HEK293 (cell line): ENCODE data around the gene LSM7.

Experiments used
- CTCF ChIA-PET: fragments of 350-600 bp; formaldehyde crosslinking; extraction: SDS; loops from one replicate; lab custom pipeline; 2021; ENCODE audit warnings: antibody characterized with exemption; lab: Yijun Ruan, JAX
- POLR2A ChIA-PET: fragments of 300-600 bp; formaldehyde crosslinking; extraction: SDS; loops from one replicate; lab custom pipeline; 2020; ENCODE audit warnings: antibody characterized with exemption, inconsistent platforms; lab: Yijun Ruan, JAX
- H3K27ac ChIP-seq: fragments of 200-500 bp; sonication (Bioruptor generic); 2 replicates; pipeline ENCODE4 v1.5.1; 2014; ENCODE audit warnings: low read depth, low read length, control low read depth, inconsistent platforms; ENCODE audit errors: extremely low read depth
- H3K36me3 ChIP-seq, 2 experiments: fragments of 200-500 bp in 1 of 2; sonication (Bioruptor generic) in 1 of 2; 1 replicate in 1 of 2; 2 replicates in 1 of 2; pipeline ENCODE4 v1.5.1; 2014 to 2017; ENCODE audit warnings: inconsistent platforms in 2 of 2, low read length in 2 of 2; ENCODE audit not compliant: control insufficient read depth in 2 of 2, insufficient read depth in 1 of 2
- H3K4me1 ChIP-seq: fragments of 200-500 bp; sonication (Bioruptor generic); 2 replicates; pipeline ENCODE4 v1.5.1; 2014; ENCODE audit warnings: mild to moderate bottlenecking, low read length, inconsistent platforms; ENCODE audit not compliant: control insufficient read depth, insufficient read depth
- H3K4me3 ChIP-seq: 2 replicates; pipeline ENCODE4 v1.5.1; 2011; ENCODE audit warnings: low read depth, mild to moderate bottlenecking, control low read depth, low read length, moderate library complexity
- H3K9me3 ChIP-seq: fragments of 200-500 bp; sonication (Bioruptor generic); 2 replicates; pipeline ENCODE4 v1.5.1; 2014; ENCODE audit warnings: low read depth, low read length, inconsistent platforms; ENCODE audit not compliant: control insufficient read depth, insufficient read depth
- IKZF3 ChIP-seq: fragments of 450-650 bp; IDR thresholded peaks from 2 replicates; pipeline ENCODE4 v1.5.0; 2018; ENCODE audit warnings: missing biosample characterization, mild to moderate bottlenecking, missing genetic modification characterization, moderate library complexity
- KLF1 ChIP-seq: fragments of 450-650 bp; formaldehyde crosslinking; IDR thresholded peaks from 2 replicates; pipeline ENCODE4 v1.5.1; 2016; ENCODE audit warnings: missing biosample characterization, missing genetic modification characterization
- MEIS1 ChIP-seq: sonication (generic); formaldehyde crosslinking; IDR thresholded peaks from 2 replicates; pipeline ENCODE4 v1.8.1; 2022; ENCODE audit warnings: missing genetic modification reagents, mild to moderate bottlenecking, borderline replicate concordance
- SP2 ChIP-seq: fragments of 450-650 bp; formaldehyde crosslinking; IDR thresholded peaks from 2 replicates; pipeline ENCODE4 v1.5.1; 2016; ENCODE audit warnings: missing biosample characterization, missing genetic modification characterization
- ZBTB20 ChIP-seq: fragments of 450-650 bp; formaldehyde crosslinking; IDR thresholded peaks from 2 replicates; pipeline ENCODE4 v1.5.1; 2016; ENCODE audit warnings: missing biosample characterization, missing genetic modification characterization
- ZEB2 ChIP-seq: fragments of 450-650 bp; formaldehyde crosslinking; IDR thresholded peaks from 2 replicates; pipeline ENCODE4 v1.5.1; 2016; ENCODE audit warnings: missing biosample characterization, missing genetic modification characterization
- ZFHX2 ChIP-seq: fragments of 450-650 bp; formaldehyde crosslinking; conservative IDR thresholded peaks from 2 replicates; pipeline ENCODE4 v1.5.1; 2016; ENCODE audit warnings: missing biosample characterization, missing genetic modification characterization
- ZFP37 ChIP-seq: fragments of 450-650 bp; formaldehyde crosslinking; IDR thresholded peaks from 2 replicates; pipeline ENCODE4 v1.5.1; 2016; ENCODE audit warnings: missing biosample characterization, missing genetic modification characterization
- ZNF114 ChIP-seq: fragments of 450-650 bp; formaldehyde crosslinking; IDR thresholded peaks from 2 replicates; pipeline ENCODE4 v1.5.0; 2017; ENCODE audit warnings: missing biosample characterization, missing genetic modification characterization
- ZNF174 ChIP-seq: fragments of 450-650 bp; formaldehyde crosslinking; IDR thresholded peaks from 2 replicates; pipeline ENCODE4 v1.5.0; 2017; ENCODE audit warnings: missing biosample characterization, mild to moderate bottlenecking, missing genetic modification characterization
- ZNF23 ChIP-seq: fragments of 450-650 bp; formaldehyde crosslinking; IDR thresholded peaks from 2 replicates; pipeline ENCODE4 v1.5.1; 2016; ENCODE audit warnings: missing biosample characterization, missing genetic modification characterization, borderline replicate concordance
- ZNF341 ChIP-seq: fragments of 450-650 bp; formaldehyde crosslinking; IDR thresholded peaks from 2 replicates; pipeline ENCODE4; 2016; ENCODE audit warnings: low read depth, missing biosample characterization, missing genetic modification characterization
- ZNF560 ChIP-seq: fragments of 450-650 bp; formaldehyde crosslinking; IDR thresholded peaks from 2 replicates; pipeline ENCODE4 v1.5.1; 2017; ENCODE audit warnings: missing biosample characterization, missing genetic modification characterization, borderline replicate concordance
- ZNF670 ChIP-seq: fragments of 450-650 bp; formaldehyde crosslinking; IDR thresholded peaks from 2 replicates; pipeline ENCODE4 v1.5.1; 2016; ENCODE audit warnings: missing biosample characterization, missing genetic modification characterization, low read depth
- ZNF677 ChIP-seq: fragments of 450-650 bp; IDR thresholded peaks from 2 replicates; pipeline ENCODE4 v1.5.0; 2018; ENCODE audit warnings: missing biosample characterization, mild to moderate bottlenecking, missing genetic modification characterization, moderate library complexity
- ZNF747 ChIP-seq: fragments of 450-650 bp; formaldehyde crosslinking; IDR thresholded peaks from 2 replicates; pipeline ENCODE4 v1.5.1; 2016; ENCODE audit warnings: missing biosample characterization, missing genetic modification characterization
- ZXDB ChIP-seq: fragments of 450-650 bp; formaldehyde crosslinking; IDR thresholded peaks from 2 replicates; pipeline ENCODE4 v1.5.1; 2016; ENCODE audit warnings: missing biosample characterization, missing genetic modification characterization
- TF ChIP-seq, protein P1 (sequence below): fragments of 450-650 bp; formaldehyde crosslinking; IDR thresholded peaks from 2 replicates; pipeline ENCODE4 v1.5.1; 2016; ENCODE audit warnings: missing biosample characterization, missing genetic modification characterization, low read depth
- TF ChIP-seq, protein P2 (sequence below): fragments of 450-650 bp; formaldehyde crosslinking; IDR thresholded peaks from 2 replicates; pipeline ENCODE4 v1.5.1; 2016; ENCODE audit warnings: missing biosample characterization, missing genetic modification characterization
- TF ChIP-seq, protein P3 (sequence below): fragments of 450-650 bp; formaldehyde crosslinking; IDR thresholded peaks from 2 replicates; pipeline ENCODE4 v1.5.1; 2017; ENCODE audit warnings: missing biosample characterization, missing genetic modification characterization
- TF ChIP-seq, protein P4 (sequence below): fragments of 450-650 bp; formaldehyde crosslinking; IDR thresholded peaks from 2 replicates; pipeline ENCODE4 v1.5.1; 2016; ENCODE audit warnings: missing biosample characterization, missing genetic modification characterization, borderline replicate concordance
- TF ChIP-seq, protein P5 (sequence below): fragments of 450-650 bp; formaldehyde crosslinking; IDR thresholded peaks from 2 replicates; pipeline ENCODE4 v1.5.1; 2016; ENCODE audit warnings: missing biosample characterization, missing genetic modification characterization, borderline replicate concordance

Gene LSM7

DNA sequence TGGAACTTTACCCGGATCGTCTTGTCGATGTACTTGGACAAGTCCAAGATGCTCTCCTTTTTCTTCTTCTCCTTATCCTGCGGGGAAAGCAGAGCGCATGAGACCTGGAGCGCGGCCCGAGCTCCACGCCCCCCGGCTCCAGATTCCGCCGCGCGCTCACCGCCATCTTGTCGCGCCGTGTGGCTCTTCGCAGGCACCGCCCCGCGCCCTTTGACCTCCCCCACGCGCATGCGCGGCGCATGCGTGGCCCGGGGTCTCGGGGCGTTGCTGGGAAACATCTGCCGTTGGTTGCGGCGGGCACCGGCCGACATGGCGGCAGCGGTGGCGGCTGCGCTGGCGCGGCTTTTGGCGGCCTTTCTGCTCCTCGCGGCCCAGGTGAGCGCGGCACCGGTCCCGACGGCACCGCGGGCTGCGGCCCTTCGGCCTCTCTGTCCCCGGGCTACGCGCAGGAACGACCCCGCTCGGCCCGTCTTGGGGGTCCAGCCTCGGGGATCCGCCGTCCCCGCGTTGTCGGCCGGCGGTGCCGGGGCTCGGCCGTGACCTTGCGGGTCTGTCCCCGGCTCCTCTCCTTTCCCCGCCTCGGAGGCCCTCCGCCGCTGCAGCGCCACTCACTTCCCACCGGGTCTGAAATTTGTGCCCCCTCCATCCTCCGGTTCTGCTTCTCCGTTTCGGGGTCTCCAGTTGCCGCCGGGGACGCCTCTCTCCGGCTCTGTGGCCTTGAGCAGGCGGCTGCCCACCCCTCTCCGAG, at the start of gene LSM7, which contains the start of gene SPPL2B:
LSM7 (minus strand) TSS at position 186 of the 748 bp plus-strand sequence; CDS start at position 166, 20 bp downstream.
SPPL2B (plus strand) TSS at position 284 of the 748 bp plus-strand sequence; CDS start at position 310, 26 bp downstream.
- H3K4me1 ChIP-seq, result peaks cover 14% of the 10 kb centered on the region
- ChIA-PET CTCF (interaction anchor here (1.7 kb wide), 1 partner anchor 54 kb away, joined by 4 read pairs; no protein-coding TSS in a partner anchor), POLR2A (interaction anchor here (0.7 to 1.7 kb wide), 9 partner anchors 10 to 147 kb away, joined by 3 to 6 read pairs (median 4); partner anchors contain the start of gene GADD45B)
- peaks cover 1 to 28% of the 10 kb centered on the region in 2 experiments; a peak in 2 of 3 replicates for H3K36me3 ChIP-seq
- no peaks in the 10 kb centered on the region for H3K9me3 ChIP-seq
- peak within 1 kb of the TSS; percentile 92 for H3K4me3 ChIP-seq
- peak within 1 kb of the TSS; percentile 90 for H3K27ac ChIP-seq
- no peak for TF ChIP-seq ZNF747
- peak; percentile 73 for TF ChIP-seq SP2 (tag by site-specific recombination)
- TF ChIP-seq, protein P1, sequence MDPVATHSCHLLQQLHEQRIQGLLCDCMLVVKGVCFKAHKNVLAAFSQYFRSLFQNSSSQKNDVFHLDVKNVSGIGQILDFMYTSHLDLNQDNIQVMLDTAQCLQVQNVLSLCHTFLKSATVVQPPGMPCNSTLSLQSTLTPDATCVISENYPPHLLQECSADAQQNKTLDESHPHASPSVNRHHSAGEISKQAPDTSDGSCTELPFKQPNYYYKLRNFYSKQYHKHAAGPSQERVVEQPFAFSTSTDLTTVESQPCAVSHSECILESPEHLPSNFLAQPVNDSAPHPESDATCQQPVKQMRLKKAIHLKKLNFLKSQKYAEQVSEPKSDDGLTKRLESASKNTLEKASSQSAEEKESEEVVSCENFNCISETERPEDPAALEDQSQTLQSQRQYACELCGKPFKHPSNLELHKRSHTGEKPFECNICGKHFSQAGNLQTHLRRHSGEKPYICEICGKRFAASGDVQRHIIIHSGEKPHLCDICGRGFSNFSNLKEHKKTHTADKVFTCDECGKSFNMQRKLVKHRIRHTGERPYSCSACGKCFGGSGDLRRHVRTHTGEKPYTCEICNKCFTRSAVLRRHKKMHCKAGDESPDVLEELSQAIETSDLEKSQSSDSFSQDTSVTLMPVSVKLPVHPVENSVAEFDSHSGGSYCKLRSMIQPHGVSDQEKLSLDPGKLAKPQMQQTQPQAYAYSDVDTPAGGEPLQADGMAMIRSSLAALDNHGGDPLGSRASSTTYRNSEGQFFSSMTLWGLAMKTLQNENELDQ, result no peak
- no peak for TF ChIP-seq ZNF114 (tag by site-specific recombination)
- TF ChIP-seq, protein P2, sequence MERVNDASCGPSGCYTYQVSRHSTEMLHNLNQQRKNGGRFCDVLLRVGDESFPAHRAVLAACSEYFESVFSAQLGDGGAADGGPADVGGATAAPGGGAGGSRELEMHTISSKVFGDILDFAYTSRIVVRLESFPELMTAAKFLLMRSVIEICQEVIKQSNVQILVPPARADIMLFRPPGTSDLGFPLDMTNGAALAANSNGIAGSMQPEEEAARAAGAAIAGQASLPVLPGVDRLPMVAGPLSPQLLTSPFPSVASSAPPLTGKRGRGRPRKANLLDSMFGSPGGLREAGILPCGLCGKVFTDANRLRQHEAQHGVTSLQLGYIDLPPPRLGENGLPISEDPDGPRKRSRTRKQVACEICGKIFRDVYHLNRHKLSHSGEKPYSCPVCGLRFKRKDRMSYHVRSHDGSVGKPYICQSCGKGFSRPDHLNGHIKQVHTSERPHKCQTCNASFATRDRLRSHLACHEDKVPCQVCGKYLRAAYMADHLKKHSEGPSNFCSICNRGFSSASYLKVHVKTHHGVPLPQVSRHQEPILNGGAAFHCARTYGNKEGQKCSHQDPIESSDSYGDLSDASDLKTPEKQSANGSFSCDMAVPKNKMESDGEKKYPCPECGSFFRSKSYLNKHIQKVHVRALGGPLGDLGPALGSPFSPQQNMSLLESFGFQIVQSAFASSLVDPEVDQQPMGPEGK (tag by site-specific recombination), result no peak
- TF ChIP-seq ZNF677 (tag by site-specific recombination), result 0 out of 2 replicates have a peak, but pooled peaks have one; percentile 26
- TF ChIP-seq ZNF23 (tag by site-specific recombination), result no peak
- no peak for TF ChIP-seq MEIS1 (CRISPR knock-in tag)
- TF ChIP-seq KLF1, result peak; percentile 87
- no peak for TF ChIP-seq ZFP37 (tag by site-specific recombination)
- no peak for TF ChIP-seq ZNF670 (tag by site-specific recombination)
- TF ChIP-seq, protein P3, sequence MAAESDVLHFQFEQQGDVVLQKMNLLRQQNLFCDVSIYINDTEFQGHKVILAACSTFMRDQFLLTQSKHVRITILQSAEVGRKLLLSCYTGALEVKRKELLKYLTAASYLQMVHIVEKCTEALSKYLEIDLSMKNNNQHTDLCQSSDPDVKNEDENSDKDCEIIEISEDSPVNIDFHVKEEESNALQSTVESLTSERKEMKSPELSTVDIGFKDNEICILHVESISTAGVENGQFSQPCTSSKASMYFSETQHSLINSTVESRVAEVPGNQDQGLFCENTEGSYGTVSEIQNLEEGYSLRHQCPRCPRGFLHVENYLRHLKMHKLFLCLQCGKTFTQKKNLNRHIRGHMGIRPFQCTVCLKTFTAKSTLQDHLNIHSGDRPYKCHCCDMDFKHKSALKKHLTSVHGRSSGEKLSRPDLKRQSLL (tag by site-specific recombination), result peak; percentile 94
- no peak for TF ChIP-seq ZNF174
- TF ChIP-seq ZFHX2 (tag by site-specific recombination), result no peak
- no peak for TF ChIP-seq ZEB2 (tag by site-specific recombination)
- TF ChIP-seq, protein P4, sequence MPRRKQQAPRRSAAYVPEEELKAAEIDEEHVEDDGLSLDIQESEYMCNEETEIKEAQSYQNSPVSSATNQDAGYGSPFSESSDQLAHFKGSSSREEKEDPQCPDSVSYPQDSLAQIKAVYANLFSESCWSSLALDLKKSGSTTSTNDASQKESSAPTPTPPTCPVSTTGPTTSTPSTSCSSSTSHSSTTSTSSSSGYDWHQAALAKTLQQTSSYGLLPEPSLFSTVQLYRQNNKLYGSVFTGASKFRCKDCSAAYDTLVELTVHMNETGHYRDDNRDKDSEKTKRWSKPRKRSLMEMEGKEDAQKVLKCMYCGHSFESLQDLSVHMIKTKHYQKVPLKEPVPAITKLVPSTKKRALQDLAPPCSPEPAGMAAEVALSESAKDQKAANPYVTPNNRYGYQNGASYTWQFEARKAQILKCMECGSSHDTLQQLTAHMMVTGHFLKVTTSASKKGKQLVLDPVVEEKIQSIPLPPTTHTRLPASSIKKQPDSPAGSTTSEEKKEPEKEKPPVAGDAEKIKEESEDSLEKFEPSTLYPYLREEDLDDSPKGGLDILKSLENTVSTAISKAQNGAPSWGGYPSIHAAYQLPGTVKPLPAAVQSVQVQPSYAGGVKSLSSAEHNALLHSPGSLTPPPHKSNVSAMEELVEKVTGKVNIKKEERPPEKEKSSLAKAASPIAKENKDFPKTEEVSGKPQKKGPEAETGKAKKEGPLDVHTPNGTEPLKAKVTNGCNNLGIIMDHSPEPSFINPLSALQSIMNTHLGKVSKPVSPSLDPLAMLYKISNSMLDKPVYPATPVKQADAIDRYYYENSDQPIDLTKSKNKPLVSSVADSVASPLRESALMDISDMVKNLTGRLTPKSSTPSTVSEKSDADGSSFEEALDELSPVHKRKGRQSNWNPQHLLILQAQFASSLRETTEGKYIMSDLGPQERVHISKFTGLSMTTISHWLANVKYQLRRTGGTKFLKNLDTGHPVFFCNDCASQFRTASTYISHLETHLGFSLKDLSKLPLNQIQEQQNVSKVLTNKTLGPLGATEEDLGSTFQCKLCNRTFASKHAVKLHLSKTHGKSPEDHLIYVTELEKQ (tag by site-specific recombination), result no peak
- TF ChIP-seq IKZF3 (tag by site-specific recombination), result peak; percentile 22; the same call in 1 of the 2 replicates
- TF ChIP-seq ZBTB20 (tag by site-specific recombination), result no peak
- TF ChIP-seq ZXDB (tag by site-specific recombination), result peak; percentile 67
- peak; percentile 92 for TF ChIP-seq ZNF341
- TF ChIP-seq ZNF560 (tag by site-specific recombination), result no peak
- TF ChIP-seq, protein P5, sequence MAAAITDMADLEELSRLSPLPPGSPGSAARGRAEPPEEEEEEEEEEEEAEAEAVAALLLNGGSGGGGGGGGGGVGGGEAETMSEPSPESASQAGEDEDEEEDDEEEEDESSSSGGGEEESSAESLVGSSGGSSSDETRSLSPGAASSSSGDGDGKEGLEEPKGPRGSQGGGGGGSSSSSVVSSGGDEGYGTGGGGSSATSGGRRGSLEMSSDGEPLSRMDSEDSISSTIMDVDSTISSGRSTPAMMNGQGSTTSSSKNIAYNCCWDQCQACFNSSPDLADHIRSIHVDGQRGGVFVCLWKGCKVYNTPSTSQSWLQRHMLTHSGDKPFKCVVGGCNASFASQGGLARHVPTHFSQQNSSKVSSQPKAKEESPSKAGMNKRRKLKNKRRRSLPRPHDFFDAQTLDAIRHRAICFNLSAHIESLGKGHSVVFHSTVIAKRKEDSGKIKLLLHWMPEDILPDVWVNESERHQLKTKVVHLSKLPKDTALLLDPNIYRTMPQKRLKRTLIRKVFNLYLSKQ (tag by site-specific recombination), result no peak
